Activated CD4-positive, alpha-beta memory T cell treated with anti-CD3 and anti-CD28 coated beads for 36 hours (primary cell): ENCODE data around the gene CAMKK1. TPM values are rescaled to one million over a fixed set of nuclear protein-coding genes. Genes with fewer than 3 reads are reported as not detected.
A peak's percentile ranks its signal among the peaks of the same experiment; 100 is the strongest.

ENCODE experiments used
- CTCF ChIA-PET: fragments of 350-600 bp; sonication (Branson Sonifier 250); formaldehyde crosslinking; loops from one replicate; lab custom pipeline; 2021; ENCODE audit warnings: antibody characterized with exemption, inconsistent platforms; lab: Charles Lee
- POLR2A ChIA-PET: fragments of 350-600 bp; sonication (Branson Sonifier 250); formaldehyde crosslinking; loops from one replicate; lab custom pipeline; 2021; ENCODE audit warnings: antibody characterized with exemption; lab: Charles Lee
- DNase-seq: peaks from one replicate; pipeline ENCODE4 v3.0.0-alpha.2; 2020
- H3K27ac Mint-ChIP-seq: one replicate; pipeline ENCODE4 v1.8.0; 2021; ENCODE audit warnings: mixed read lengths
- H3K27me3 Mint-ChIP-seq: one replicate; pipeline ENCODE4 v1.8.0; 2021; ENCODE audit warnings: mixed read lengths
- H3K36me3 Mint-ChIP-seq: one replicate; pipeline ENCODE4 v1.8.0; 2021; ENCODE audit warnings: mixed read lengths
- H3K4me1 Mint-ChIP-seq: one replicate; pipeline ENCODE4 v1.8.0; 2021; ENCODE audit warnings: low read depth, mixed read lengths
- H3K4me3 Mint-ChIP-seq: one replicate; pipeline ENCODE4 v1.8.0; 2021; ENCODE audit warnings: mild to moderate bottlenecking, mixed read lengths
- H3K9me3 Mint-ChIP-seq: one replicate; pipeline ENCODE4 v1.8.0; 2021; ENCODE audit warnings: mixed read lengths
- intact Hi-C: fragments of 100-400 bp; cut with micrococcal nuclease; formaldehyde crosslinking; loops from one replicate; pipeline ENCODE4 v1.15.1; 2023
- total RNA-seq, 2 experiments: library from RNA; stranded (reverse); gene quantifications; one replicate each; pipeline ENCODE4 v1.2.3, GENCODE V29; 2021

CAMKK1 gene
- total RNA-seq, 2 experiments from 2014 or later = 3.3 to 3.9 TPM

- ChIA-PET CTCF (interaction anchor here (1.2 to 1.8 kb wide), 4 partner anchors 8 to 98 kb away, joined by 4 to 11 read pairs (median 6); partner anchors contain the start of gene NCBP3), POLR2A (no interaction called here)
- Mint-ChIP-seq H3K27me3 (no peaks in the 10 kb centered on the region), H3K9me3 (no peaks in the 10 kb centered on the region), H3K27ac (peak overlapping the region; percentile 36), H3K4me3 (no peak overlapping the region), H3K4me1 (peaks cover 6% of the 10 kb centered on the region), H3K36me3 (peaks cover 18% of the 10 kb centered on the region)
- intact Hi-C loops = no loop called here
- DNase-seq = no peak
Observed at GRCh38 chr17:3835410-3836229, 57.2 kb downstream of the CAMKK1 start.

- no peak for DNase-seq
- H3K27ac Mint-ChIP-seq = no peak overlapping the region
- H3K9me3 Mint-ChIP-seq = no peaks in the 10 kb centered on the region
- H3K27me3 Mint-ChIP-seq = no peaks in the 10 kb centered on the region
- peaks cover 4% of the 10 kb centered on the region for H3K4me1 Mint-ChIP-seq
- H3K4me3 Mint-ChIP-seq = no peak overlapping the region
- ChIA-PET CTCF (interaction anchor here (1.2 to 1.7 kb wide), 3 partner anchors 9 to 97 kb away, joined by 4 to 7 read pairs (median 6); partner anchors contain the start of gene NCBP3), POLR2A (no interaction called here)
- H3K36me3 Mint-ChIP-seq = peaks cover 18% of the 10 kb centered on the region
- intact Hi-C loops = no loop called here
Observed at GRCh38 chr17:3834811-3835210, 58.0 kb downstream of the CAMKK1 start.

GRCh38 chr17:3828852-3829232 lies 64.0 kb downstream of the CAMKK1 start:
- Mint-ChIP-seq H3K4me1 (no peaks in the 10 kb centered on the region), H3K4me3 (no peak overlapping the region), H3K27ac (no peak overlapping the region), H3K27me3 (no peaks in the 10 kb centered on the region), H3K36me3 (peaks cover 24% of the 10 kb centered on the region), H3K9me3 (no peaks in the 10 kb centered on the region)
- CTCF ChIA-PET = interaction anchor here (0.9 to 10.1 kb wide), 9 partner anchors 9 to 293 kb away, joined by 3 to 402 read pairs (median 12); partner anchors contain the start of genes HASPIN and NCBP3
- DNase-seq = no peak
- intact Hi-C loops = no loop called here
- POLR2A ChIA-PET = no interaction called here

GRCh38 chr17:3828151-3828851 lies 64.6 kb downstream of the CAMKK1 start:
- no peaks in the 10 kb centered on the region for H3K9me3 Mint-ChIP-seq
- H3K27me3 Mint-ChIP-seq = no peaks in the 10 kb centered on the region
- intact Hi-C loops = no loop called here
- H3K4me3 Mint-ChIP-seq = no peak overlapping the region
- no peak for DNase-seq
- no peak overlapping the region for H3K27ac Mint-ChIP-seq
- no peaks in the 10 kb centered on the region for H3K4me1 Mint-ChIP-seq
- ChIA-PET CTCF (interaction anchor here (0.9 to 10.1 kb wide), 16 partner anchors 10 to 292 kb away, joined by 3 to 402 read pairs (median 6); partner anchors contain the start of genes HASPIN, ITGAE and NCBP3), POLR2A (interaction anchor here (2.1 kb wide), 1 partner anchor 90 kb away, joined by 9 read pairs; no protein-coding TSS in a partner anchor)
- H3K36me3 Mint-ChIP-seq = peaks cover 21% of the 10 kb centered on the region

GRCh38 chr17:3827124-3827773 lies 65.6 kb downstream of the CAMKK1 start:
- H3K27ac Mint-ChIP-seq = no peak overlapping the region

GRCh38 chr17:3826191-3826590 lies 66.7 kb downstream of the CAMKK1 start:
- POLR2A ChIA-PET = interaction anchor here (0.7 kb wide), 1 partner anchor 87 kb away, joined by 3 read pairs; no protein-coding TSS in a partner anchor
- no peaks in the 10 kb centered on the region for H3K9me3 Mint-ChIP-seq
- CTCF ChIA-PET = interaction anchor here (0.5 to 10.1 kb wide), 17 partner anchors 9 to 200 kb away, joined by 3 to 402 read pairs (median 6); partner anchors contain the start of genes HASPIN and NCBP3
- no peak for DNase-seq
- intact Hi-C loops = loop anchor here (2.0 kb wide), 1 partner anchor 143 kb away; no protein-coding TSS in a partner anchor
- H3K27me3 Mint-ChIP-seq = no peaks in the 10 kb centered on the region
- H3K4me3 Mint-ChIP-seq = no peak overlapping the region
- no peaks in the 10 kb centered on the region for H3K4me1 Mint-ChIP-seq
- peaks cover 27% of the 10 kb centered on the region for H3K36me3 Mint-ChIP-seq
- no peak overlapping the region for H3K27ac Mint-ChIP-seq

More at GRCh38 chr17:3827124-3827773, 65.6 kb downstream of the CAMKK1 start:
- H3K4me3 Mint-ChIP-seq = no peak overlapping the region
- ChIA-PET POLR2A (interaction anchor here (2.1 kb wide), 1 partner anchor 89 kb away, joined by 9 read pairs; no protein-coding TSS in a partner anchor), CTCF (interaction anchor here (0.7 to 10.1 kb wide), 23 partner anchors 10 to 149 kb away, joined by 3 to 402 read pairs (median 6); partner anchors contain the start of genes ITGAE and NCBP3)
- no peaks in the 10 kb centered on the region for H3K4me1 Mint-ChIP-seq
- peaks cover 19% of the 10 kb centered on the region for H3K36me3 Mint-ChIP-seq
- H3K27me3 Mint-ChIP-seq = no peaks in the 10 kb centered on the region
- peak; percentile 72 for DNase-seq
- intact Hi-C loops = loop anchor here (1.0 to 2.0 kb wide), 2 partner anchors 90 to 144 kb away; no protein-coding TSS in a partner anchor
- no peaks in the 10 kb centered on the region for H3K9me3 Mint-ChIP-seq

- no peak overlapping the region for H3K27ac Mint-ChIP-seq
- no peaks in the 10 kb centered on the region for H3K9me3 Mint-ChIP-seq
- CTCF ChIA-PET = interaction anchor here (0.6 to 2.4 kb wide), 2 partner anchors 83 to 1204 kb away, joined by 5 to 11 read pairs; no protein-coding TSS in a partner anchor
- no peak overlapping the region for H3K4me3 Mint-ChIP-seq
- no peaks in the 10 kb centered on the region for H3K4me1 Mint-ChIP-seq
- DNase-seq = no peak
- H3K36me3 Mint-ChIP-seq = peaks cover 35% of the 10 kb centered on the region
- intact Hi-C loops = no loop called here
- H3K27me3 Mint-ChIP-seq = no peaks in the 10 kb centered on the region
- POLR2A ChIA-PET = no interaction called here
Observed at GRCh38 chr17:3821101-3821500, 71.8 kb downstream of the CAMKK1 start.

- intact Hi-C loops = no loop called here
- ChIA-PET CTCF (interaction anchor here (0.9 to 3.9 kb wide), 3 partner anchors 8 to 81 kb away, joined by 3 to 32 read pairs (median 17); no protein-coding TSS in a partner anchor), POLR2A (no interaction called here)
- H3K4me1 Mint-ChIP-seq = no peaks in the 10 kb centered on the region
- H3K4me3 Mint-ChIP-seq = no peak overlapping the region
- no peaks in the 10 kb centered on the region for H3K27me3 Mint-ChIP-seq
- no peak overlapping the region for H3K27ac Mint-ChIP-seq
- DNase-seq = no peak
- no peaks in the 10 kb centered on the region for H3K9me3 Mint-ChIP-seq
- H3K36me3 Mint-ChIP-seq = peaks cover 36% of the 10 kb centered on the region
Observed at GRCh38 chr17:3818786-3819185, 74.1 kb downstream of the CAMKK1 start.

- no peaks in the 10 kb centered on the region for H3K9me3 Mint-ChIP-seq
- CTCF ChIA-PET = interaction anchor here (0.9 to 3.9 kb wide), 3 partner anchors 9 to 81 kb away, joined by 3 to 32 read pairs (median 17); no protein-coding TSS in a partner anchor
- no peak overlapping the region for H3K4me3 Mint-ChIP-seq
- no peak overlapping the region for H3K27ac Mint-ChIP-seq
- POLR2A ChIA-PET = no interaction called here
- no peaks in the 10 kb centered on the region for H3K4me1 Mint-ChIP-seq
- no peak for DNase-seq
- no peaks in the 10 kb centered on the region for H3K27me3 Mint-ChIP-seq
- H3K36me3 Mint-ChIP-seq = peaks cover 39% of the 10 kb centered on the region
- intact Hi-C loops = no loop called here
Observed at GRCh38 chr17:3817851-3818605, 74.8 kb downstream of the CAMKK1 start.

GRCh38 chr17:3815925-3816324 lies 76.9 kb downstream of the CAMKK1 start:
- ChIA-PET CTCF (interaction anchor here (1.9 to 3.9 kb wide), 3 partner anchors 11 to 79 kb away, joined by 6 to 32 read pairs (median 17); partner anchors contain the start of gene NCBP3), POLR2A (no interaction called here)
- Mint-ChIP-seq H3K9me3 (no peaks in the 10 kb centered on the region), H3K4me1 (no peaks in the 10 kb centered on the region), H3K27ac (no peak overlapping the region), H3K4me3 (no peak overlapping the region), H3K36me3 (peaks cover 43% of the 10 kb centered on the region), H3K27me3 (no peaks in the 10 kb centered on the region)
- intact Hi-C loops = no loop called here
- DNase-seq = no peak
